ENCODE data around the gene PLXDC1. TPM values are rescaled to one million over a fixed set of nuclear protein-coding genes. Genes with fewer than 3 reads are reported as not detected.

Gene PLXDC1
- total RNA-seq, 1 experiment from 2014 or later = 1.5 TPM

DNA sequence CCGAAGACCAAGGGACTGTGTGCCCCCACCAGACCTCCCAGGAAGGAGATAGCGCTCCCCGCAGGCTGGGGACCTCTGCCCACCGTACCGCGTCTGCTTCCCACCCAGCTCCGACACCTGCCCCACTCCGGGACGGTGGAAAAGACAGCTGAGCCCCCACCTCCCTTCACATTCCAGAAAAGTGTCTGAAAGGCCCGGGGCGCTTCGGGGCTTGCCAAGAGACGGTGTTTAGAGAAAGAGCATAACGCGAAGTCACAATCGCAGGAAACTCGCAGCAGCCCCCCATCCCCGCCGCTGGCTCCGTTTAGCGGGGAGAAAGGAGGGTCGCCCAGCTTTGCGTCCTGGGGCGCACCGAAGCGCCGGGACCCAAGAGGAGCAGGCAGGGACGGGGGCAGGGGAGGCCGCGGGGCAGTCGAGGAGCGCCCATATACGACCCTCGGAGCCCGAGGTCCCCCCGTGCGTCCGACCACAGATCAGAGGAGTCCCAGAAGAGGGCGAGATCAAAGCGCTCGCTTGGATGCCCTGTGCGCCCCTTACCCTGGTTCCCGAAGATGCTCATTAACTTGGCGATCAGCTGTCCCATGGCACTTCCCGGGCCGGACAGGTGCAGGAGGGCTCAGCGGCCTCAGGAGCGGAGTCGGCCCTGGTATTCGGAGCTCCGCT is 13.9 kb upstream of the PLXDC1 start:
- in situ Hi-C loops (cut with HindIII; ENCODE audit: low sequenced_read_pairs) = no loop called here
- no peak for DNase-seq (ENCODE audit: low spot score)

DNA sequence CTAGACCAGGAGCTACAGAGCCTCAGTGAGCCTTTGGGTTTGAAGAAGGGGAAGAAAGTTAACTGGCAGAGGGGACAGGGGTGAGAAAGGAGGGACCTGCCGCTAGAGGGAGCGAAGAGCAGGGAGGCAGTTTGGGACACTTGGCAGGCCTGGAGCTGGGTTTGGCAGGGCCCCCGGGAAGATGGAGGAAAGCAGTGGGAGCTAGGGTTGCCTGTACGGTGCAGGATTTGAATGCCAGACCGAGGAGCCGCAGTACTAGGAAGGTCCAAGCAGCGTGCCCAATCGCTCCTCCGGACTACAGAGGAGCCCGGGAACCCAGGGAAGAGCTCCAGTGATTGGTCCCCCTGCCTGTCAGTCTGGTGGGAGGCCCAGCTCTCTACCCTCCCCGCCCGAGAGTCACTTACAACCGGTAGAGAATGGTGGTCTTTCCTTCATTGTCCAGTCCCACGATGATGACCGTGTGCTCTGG is 13.3 kb upstream of the PLXDC1 start:
- DNase-seq (ENCODE audit: low spot score) = peak; percentile 76
- in situ Hi-C loops (cut with HindIII; ENCODE audit: low sequenced_read_pairs) = no loop called here

DNA sequence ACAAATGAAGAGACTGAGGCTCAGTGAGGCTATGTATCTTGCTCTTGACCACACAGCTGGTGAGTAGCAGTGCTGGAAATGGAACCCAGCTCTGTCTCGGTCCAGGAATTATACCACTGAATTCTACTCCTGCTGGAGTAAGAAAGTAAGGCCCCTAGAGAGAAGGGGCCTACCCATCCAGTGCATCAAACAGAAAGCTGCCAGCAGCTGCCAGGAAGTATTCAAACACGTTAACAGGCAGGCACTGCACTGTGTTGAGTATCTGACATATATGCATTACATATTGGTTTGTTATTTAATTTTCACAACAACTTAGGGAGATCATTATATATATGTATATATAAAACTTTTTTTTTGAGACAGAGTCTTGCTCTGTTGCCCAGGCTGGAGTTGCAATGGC is 10.5 kb upstream of the PLXDC1 start:
- DNase-seq (ENCODE audit: low spot score) = no peak
- in situ Hi-C loops (cut with HindIII; ENCODE audit: low sequenced_read_pairs) = no loop called here

DNA sequence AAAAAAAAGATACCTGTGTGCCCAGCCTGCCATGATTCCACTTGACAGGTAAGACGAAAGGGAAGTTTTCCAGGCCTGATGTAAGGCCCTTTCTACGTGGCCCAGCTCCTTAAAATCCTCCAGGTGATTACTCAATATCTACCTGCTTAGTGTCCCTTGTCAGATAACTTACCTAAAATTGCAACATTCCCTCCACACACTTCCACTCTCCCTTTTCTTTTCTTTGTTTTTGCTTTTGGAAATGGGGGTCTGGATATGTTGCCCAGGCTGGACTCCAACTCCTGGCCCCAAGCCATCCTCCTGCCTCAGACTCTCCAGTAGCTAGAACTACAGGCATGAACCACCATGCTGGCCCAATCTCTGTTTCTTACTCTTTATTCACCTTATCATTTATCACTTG is 7.2 kb upstream of the PLXDC1 start:
- in situ Hi-C loops (cut with HindIII; ENCODE audit: low sequenced_read_pairs) = no loop called here
- DNase-seq (ENCODE audit: low spot score) = no peak

DNA sequence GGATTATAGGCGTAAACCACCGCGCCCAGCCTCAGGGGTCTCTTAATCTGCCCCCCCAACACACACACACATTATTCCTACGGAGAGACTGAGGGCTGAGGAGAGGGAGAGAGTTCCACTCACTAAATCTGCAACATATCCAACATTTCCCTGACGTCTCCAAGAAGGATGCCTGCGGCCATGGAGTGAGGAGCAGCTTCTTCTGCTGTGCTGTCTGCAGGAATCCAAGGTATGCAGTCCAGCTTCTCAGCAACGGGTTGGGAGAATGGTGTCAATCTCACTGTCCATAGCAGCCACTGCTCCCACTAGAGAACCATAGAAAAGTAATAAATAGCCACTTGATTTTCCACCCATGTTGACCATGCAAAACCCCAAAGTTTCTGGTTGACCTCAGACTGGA is 5.1 kb upstream of the PLXDC1 start:
- in situ Hi-C loops (cut with HindIII; ENCODE audit: low sequenced_read_pairs) = no loop called here

DNA sequence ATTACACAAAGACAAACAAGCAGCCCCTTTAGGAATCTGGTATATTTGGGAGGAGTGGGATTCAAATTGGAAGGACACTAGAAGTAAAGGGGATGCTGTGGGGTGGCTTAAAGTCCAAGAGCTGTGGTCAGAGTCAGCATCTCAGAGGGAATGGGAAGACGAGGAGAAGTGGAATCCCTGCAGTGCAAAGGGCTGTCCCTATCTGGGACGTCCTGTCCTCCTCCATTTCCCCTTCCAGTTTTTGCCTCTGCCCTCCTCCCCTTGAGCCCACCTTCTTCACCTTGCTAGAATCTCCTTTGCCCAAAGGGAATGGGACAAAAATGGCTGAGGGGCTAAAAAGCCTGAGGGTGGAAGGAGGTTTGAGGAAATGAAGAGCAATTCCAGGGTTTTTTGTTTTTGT is 4.2 kb upstream of the PLXDC1 start:
- in situ Hi-C loops (cut with HindIII; ENCODE audit: low sequenced_read_pairs) = no loop called here
- DNase-seq (ENCODE audit: low spot score) = no peak

More for the DNA sequence above, 5.1 kb upstream of the PLXDC1 start:
- no peak for DNase-seq (ENCODE audit: low spot score)

DNA sequence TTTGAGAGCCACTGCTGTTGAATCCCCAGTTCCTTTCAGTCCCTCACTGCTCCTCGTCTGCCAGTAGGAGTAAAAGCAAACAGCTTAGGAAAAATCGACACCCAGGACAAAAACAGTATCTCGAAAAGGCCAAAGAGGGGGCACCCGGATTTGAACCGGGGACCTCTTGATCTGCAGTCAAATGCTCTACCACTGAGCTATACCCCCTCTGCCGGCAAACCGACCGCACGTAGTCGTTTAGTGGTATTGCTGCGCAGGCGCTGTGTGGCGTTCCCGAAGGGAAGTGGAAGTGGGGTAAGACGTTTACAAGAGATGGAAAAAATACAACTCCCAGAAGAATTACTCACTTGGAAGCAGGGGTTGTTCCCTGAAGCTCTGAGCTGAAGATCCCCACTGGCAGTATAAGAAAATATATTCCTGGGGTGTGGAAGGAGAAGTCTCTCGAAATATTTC is 2.2 kb upstream of the PLXDC1 start:
- in situ Hi-C loops (cut with HindIII; ENCODE audit: low sequenced_read_pairs) = no loop called here
- peak; percentile 93 for DNase-seq (ENCODE audit: low spot score)

DNA sequence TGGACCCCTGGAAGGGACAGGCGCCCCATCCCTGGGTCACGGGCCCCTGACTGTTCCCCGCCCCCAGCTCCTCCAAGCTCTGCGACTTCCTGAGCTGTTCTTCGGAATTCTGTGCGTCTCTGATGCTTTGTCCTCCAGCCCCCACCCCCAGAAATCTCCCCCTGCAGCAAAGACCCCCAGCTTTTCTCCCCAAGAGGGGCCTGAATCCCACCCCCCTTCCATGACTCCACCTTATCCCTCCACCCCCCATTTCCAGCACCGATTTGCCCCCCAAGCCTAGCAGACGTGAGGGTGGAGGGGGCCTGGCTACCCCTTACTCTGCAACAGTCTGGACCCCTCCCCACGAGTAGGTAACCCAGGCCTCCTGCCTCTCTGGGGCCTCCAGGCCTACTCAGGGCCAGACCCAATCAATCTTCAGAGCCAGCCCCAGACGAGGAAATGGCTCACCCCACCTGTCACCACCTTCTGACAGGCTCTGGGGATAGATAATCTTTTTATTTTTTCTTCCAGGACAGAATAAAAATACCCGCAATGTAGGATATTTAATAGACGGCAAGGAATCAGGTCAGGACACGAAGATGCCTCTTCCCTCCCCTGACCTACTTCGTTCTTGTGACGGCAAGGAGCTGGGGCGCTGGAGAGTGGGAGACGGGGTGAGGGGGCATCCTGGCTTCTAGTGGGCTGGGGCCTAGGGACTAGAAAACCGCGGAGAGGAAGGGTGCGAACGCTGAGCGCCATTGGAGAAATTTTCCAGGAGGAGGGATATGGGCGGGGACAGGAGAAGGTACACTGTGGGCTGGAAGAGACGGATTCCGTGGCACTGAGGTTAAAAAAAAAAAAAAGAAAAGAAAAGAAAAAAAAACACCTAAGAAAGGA is 744 bp upstream of the PLXDC1 start:
- in situ Hi-C loops (cut with HindIII; ENCODE audit: low sequenced_read_pairs) = no loop called here
- no peak for DNase-seq (ENCODE audit: low spot score)

DNA sequence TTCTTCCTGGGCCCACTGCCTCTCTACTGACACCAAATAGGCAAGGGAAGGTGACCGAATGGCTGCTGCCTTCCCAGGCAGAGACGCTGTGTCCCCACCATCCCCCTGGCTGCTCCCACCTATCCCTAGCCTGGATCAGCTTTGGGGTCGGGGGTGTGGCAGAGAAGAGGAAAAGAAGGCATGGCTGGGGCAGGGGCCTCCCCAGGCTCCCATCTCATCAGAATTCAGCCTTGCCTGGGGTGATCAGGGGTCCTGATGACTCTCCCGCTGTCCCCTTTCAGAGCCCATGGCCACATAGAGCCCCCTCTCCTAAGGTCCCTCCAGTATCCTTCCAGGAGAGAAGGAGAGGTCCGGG is 665 bp downstream of the PLXDC1 start:
- in situ Hi-C loops (cut with HindIII; ENCODE audit: low sequenced_read_pairs) = no loop called here
- DNase-seq (ENCODE audit: low spot score) = no peak

DNA sequence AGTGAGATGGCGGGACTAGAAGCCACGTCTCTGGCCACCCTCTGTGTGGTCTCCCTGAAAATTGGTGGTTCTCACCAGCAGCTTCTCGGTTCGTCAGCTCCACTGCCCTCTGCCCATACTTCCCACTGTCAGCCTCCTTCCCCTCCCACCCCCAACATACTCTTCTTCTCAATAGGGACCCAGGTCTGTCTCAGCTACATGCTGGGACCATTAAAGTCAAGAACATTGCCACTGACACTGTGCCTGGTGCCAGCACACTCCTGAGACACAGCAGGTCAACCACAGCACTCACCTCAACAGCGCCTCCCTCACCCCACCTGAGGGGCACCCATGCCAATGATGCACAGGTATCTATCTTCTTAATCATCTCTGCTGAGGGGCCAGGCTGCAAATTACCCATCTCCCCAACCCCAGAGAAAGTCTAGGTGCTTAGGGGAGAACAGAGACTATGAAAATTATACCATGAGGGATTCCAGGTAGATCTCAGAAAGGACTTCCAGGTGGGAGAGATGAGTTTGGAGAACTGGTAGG is 1.3 kb downstream of the PLXDC1 start:
- DNase-seq (ENCODE audit: low spot score) = no peak
- in situ Hi-C loops (cut with HindIII; ENCODE audit: low sequenced_read_pairs) = no loop called here

DNA sequence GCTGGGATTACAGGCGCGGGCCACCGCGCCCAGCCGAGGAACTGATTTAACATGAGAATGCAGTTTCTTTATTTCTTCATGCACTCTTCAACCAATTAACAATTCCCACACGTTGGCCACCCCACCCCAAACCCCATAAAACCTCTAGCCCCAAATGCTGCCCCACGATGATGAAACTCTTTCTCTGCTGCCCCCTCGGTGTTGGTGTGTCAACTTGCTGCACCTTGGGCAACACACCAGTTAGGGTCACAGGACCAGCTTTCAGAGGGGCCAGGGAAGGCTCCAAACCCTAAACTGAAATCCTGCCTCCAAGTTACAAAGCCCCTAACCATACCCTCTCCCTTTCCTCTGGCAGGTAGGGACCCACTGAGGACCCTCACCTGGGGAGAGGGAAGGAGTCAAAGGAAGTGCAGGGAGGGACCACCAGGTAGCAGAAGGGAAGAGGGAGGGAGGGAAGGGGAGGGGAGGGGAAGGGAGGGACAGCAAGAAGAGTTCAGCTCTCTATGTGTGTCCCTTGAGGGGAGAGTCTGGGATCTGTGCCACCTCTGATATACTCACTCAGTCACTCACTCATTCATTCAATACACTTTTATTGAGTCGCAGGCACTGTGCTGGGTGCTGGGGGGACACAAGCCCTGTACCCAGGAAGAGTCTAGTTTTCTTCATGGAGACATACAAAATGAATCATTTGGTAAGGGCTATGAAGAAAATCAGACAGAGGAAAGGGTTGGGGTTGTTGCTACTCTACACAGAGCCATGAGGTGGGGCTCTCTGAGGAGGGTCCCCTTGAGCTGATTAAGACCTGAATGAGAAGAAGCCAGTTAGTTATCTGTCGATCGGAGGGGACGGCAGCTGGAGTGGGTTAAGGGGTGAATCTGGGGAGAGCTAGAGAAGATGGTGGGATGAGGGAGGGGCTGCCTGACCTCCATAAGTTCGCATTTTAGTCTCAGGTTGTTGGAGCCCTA is 3.9 kb downstream of the PLXDC1 start:
- in situ Hi-C loops (cut with HindIII; ENCODE audit: low sequenced_read_pairs) = no loop called here

DNA sequence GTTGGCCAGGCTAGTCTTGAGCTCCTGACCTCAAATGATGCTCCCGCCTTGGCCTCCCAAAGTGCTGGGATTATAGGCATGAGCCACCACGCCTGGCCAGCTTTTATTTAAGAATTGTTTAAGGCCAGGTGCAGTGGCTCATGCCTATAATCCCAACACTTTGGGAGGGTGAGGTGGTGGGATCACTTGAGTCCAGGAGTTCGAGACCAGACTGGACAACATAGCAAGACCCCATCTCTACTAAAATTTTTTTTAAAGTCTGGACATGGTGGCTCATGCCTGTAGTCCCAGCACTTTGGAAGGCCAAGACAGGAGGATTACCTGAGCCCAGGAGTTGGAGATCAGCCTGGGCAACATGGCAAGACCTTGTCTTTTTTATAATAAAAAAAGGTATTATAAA is 5.2 kb downstream of the PLXDC1 start:
- in situ Hi-C loops (cut with HindIII; ENCODE audit: low sequenced_read_pairs) = no loop called here
- no peak for DNase-seq (ENCODE audit: low spot score)

More for the DNA sequence above, 3.9 kb downstream of the PLXDC1 start:
- no peak for DNase-seq (ENCODE audit: low spot score)

DNA sequence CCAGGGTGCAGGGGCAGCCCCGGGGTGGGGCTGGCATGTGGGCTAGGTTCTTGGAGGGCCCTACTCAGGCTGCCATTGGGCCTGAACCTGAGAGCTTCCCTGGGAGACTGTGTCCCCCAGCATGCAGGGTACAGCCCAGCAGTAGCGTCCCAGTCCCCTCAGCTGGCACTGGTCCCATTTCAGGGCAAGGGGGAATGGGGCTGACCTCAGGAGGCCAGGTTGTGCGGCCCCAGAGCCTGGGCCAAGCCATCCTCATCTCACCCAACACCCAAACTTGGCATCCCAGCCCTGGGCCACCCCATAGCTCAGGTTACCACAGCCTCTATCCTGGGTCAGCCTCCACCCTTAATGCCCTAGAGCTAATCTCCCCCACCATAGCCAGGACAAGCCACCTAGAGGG is 6.3 kb downstream of the PLXDC1 start:
- DNase-seq (ENCODE audit: low spot score) = no peak
- in situ Hi-C loops (cut with HindIII; ENCODE audit: low sequenced_read_pairs) = no loop called here

DNA sequence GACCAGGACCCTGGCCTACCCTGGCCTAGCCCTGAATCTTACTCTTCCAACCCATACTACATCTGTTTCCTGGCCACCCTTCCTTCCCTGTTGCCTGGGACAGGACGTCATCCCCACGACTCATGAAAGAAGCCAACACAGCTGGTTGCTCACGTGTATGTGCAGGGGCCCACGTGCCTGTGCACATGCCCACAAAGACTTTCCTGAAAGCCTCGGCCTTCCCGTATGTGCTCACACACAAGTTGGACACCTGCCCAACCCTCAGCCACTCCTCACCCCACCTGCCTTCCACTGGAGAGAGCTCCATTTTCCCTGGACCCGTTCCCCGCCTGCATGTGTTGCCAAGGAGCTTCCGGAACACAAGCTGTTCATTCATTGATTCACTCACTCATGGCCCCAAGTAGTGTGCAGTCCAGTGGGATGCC is 7.0 kb downstream of the PLXDC1 start:
- peak; percentile 95 for DNase-seq (ENCODE audit: low spot score)
- in situ Hi-C loops (cut with HindIII; ENCODE audit: low sequenced_read_pairs) = no loop called here

DNA sequence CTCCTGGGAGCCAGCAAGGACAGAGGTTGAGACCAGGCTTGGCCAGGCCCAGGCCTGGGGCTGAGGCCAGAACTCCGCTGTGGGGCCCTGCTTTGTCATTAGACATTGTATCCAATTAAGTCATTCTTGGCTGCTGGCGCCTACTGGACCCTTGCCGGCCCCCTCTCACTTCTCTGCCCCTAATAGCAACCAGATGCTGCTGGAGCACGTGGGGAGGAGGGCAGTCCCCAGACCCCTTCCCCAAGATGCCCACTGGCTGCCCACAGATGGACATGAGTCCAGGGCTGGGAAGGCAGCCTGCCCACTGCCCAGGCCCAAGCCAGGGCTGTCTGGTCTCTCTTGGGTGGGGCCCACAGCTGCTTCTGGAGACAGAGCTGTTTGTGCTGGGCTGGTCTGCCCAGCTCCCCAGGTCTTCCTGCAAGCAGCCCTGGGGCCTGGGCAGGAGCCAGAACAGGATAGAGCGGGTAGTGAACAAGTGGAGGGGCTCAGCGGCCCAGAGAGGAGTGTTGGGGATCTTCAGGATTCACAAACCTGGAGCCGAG is 7.8 kb downstream of the PLXDC1 start:
- DNase-seq (ENCODE audit: low spot score) = no peak

DNA sequence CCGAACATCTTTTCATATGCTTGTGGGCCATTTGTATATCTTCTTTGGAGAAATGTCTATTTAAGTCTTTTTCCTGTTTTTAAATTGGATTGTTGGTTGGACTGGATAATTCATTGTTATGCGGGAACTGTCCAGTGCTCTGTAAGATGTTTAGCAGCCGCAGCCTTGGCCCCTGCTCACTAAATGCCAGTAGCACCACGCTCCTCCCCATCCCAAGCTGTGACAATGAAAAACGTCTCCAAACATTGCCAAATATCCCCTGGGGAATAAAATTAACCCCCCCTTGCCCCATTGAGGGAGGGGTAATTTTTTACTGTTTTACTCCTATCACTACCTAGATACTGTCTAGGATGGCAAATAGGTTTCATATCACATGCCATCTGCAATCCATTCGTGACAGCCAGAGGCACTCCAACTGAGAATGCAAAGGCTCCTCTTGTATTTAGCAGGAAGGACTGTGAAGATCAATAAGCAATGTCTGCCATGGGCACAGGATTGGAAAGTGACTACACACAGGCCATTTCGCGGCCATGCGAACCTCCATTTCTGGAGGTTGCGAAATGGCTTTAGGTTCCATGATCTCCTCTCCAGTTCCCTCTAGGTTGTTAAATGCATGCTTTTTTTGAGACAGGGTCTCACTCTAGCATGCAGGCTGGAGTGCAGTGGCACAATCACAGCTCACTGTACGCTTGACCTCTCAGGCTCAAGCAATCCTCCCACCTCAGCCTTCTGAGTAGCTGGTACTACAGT is 9.3 kb downstream of the PLXDC1 start:
- in situ Hi-C loops (cut with HindIII; ENCODE audit: low sequenced_read_pairs) = no loop called here

More for the DNA sequence above, 7.8 kb downstream of the PLXDC1 start:
- in situ Hi-C loops (cut with HindIII; ENCODE audit: low sequenced_read_pairs) = no loop called here

DNA sequence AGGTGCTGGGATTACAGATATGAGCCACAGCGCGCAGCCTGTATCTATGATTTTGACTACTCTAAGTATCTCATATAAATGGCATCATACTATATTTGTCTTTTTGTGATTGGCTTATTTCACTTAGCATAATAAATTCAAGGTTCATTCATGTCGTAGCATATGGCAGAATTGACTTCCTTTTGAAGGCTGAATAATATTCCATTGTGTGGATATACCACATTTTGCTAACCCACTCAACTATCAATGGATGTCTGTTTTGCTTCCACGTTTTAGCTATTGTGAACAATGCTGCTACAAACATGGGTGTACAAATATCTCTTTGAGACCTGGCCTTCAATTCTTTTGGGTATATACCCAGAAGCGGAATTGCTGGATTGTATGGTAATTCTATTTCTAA is 10.1 kb downstream of the PLXDC1 start:
- in situ Hi-C loops (cut with HindIII; ENCODE audit: low sequenced_read_pairs) = no loop called here

More for the DNA sequence above, 9.3 kb downstream of the PLXDC1 start:
- no peak for DNase-seq (ENCODE audit: low spot score)

DNA sequence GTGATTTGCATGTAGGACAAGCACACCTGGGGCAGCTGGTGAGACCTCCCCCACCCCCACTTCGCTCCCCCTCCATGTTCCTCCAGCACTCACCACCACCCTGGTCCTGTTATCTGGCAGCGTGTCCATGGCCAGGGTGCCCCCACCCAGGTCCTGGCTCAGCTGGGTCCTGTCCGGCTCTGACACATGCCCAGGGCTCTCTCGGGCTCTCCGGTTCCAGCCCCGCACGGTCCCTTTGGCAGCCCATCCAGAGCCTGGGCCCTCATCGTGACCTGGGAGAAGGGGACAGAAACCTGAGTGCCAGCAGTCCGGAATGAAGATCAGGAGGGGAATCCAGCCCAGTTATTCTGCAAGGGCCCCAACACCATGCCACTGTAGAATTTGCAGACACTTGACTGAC is 11.9 kb downstream of the PLXDC1 start:
- in situ Hi-C loops (cut with HindIII; ENCODE audit: low sequenced_read_pairs) = no loop called here
- no peak for DNase-seq (ENCODE audit: low spot score)

More for the DNA sequence above, 10.1 kb downstream of the PLXDC1 start:
- DNase-seq (ENCODE audit: low spot score) = no peak

All from G401 (cell line).